ENCODE measurements around the gene ASTN2.

- TF ChIP-seq CTCF (IDR thresholded peaks at IDR 0.05; ENCODE audit: low read length): no peak
- TF ChIP-seq EZH2 (IDR thresholded peaks at IDR 0.05; ENCODE audit: borderline replicate concordance, low read length): no peak
These were observed 509.7 kb downstream of the ASTN2 start for GRCh38 chr9:116905171-116905588.

All from OCI-LY1 (cell line).